Activated CD8-positive, alpha-beta memory T cell treated with anti-CD3 and anti-CD28 coated beads for 36 hours (primary cell): ENCODE measurements around the gene FAM111B. TPM values are rescaled to one million over a fixed set of nuclear protein-coding genes. Genes with fewer than 3 reads are reported as not detected.

Experiments
- CTCF ChIA-PET: fragments of 350-600 bp; sonication (Branson Sonifier 250); formaldehyde crosslinking; loops from one replicate; lab custom pipeline; 2021; ENCODE audit warnings: antibody characterized with exemption; lab: Charles Lee
- POLR2A ChIA-PET: fragments of 350-600 bp; sonication (Branson Sonifier 250); formaldehyde crosslinking; loops from one replicate; lab custom pipeline; 2021; ENCODE audit warnings: antibody characterized with exemption; lab: Charles Lee
- total RNA-seq, 2 experiments: library from RNA; stranded (reverse); gene quantifications; one replicate each; pipeline ENCODE4 v1.2.3, GENCODE V29; 2021

The FAM111B gene
- total RNA-seq, 2 experiments from 2014 or later, result 35.6 to 38.8 TPM

- POLR2A ChIA-PET, result interaction anchor here (0.7 to 2.0 kb wide), 2 partner anchors 15 to 36 kb away, joined by 3 to 9 read pairs; partner anchors contain the start of gene FAM111B
Observed at GRCh38 chr11:59142530-59143507, 35.8 kb downstream of the FAM111B start, which contains the start of gene FAM111A. FAM111A (plus strand) TSS chr11:59142856; CDS start chr11:59148873, 6,017 bp downstream.

GRCh38 chr11:59144096-59144495 is 37.1 kb downstream of the FAM111B start:
- ChIA-PET CTCF (interaction anchor here (1.2 to 3.3 kb wide), 6 partner anchors 8 to 38 kb away, joined by 4 to 21 read pairs (median 9); partner anchors contain the start of gene DTX4), POLR2A (interaction anchor here (1.4 kb wide), 1 partner anchor 37 kb away, joined by 7 read pairs; the partner anchor contains the start of gene FAM111B)

More at GRCh38 chr11:59142530-59143507, 35.8 kb downstream of the FAM111B start, which contains the start of gene FAM111A:
- CTCF ChIA-PET, result interaction anchor here (0.9 to 2.4 kb wide), 6 partner anchors 15 to 569 kb away, joined by 3 to 17 read pairs (median 4); partner anchors contain the start of gene FAM111B

GRCh38 chr11:59144579-59145345 is 37.7 kb downstream of the FAM111B start:
- ChIA-PET CTCF (interaction anchor here (1.2 to 3.3 kb wide), 6 partner anchors 9 to 39 kb away, joined by 4 to 21 read pairs (median 9); partner anchors contain the start of gene DTX4), POLR2A (interaction anchor here (0.8 to 1.4 kb wide), 2 partner anchors 14 to 38 kb away, joined by 3 to 7 read pairs; partner anchors contain the start of gene FAM111B)

GRCh38 chr11:59145534-59145933 is 38.5 kb downstream of the FAM111B start:
- ChIA-PET POLR2A (interaction anchor here (1.4 kb wide), 1 partner anchor 39 kb away, joined by 7 read pairs; the partner anchor contains the start of gene FAM111B), CTCF (interaction anchor here (1.6 to 3.3 kb wide), 4 partner anchors 10 to 26 kb away, joined by 6 to 21 read pairs (median 14); partner anchors contain the start of gene DTX4)

- ChIA-PET POLR2A (no interaction called here), CTCF (interaction anchor here (1.9 to 2.2 kb wide), 2 partner anchors 16 to 20 kb away, joined by 5 to 13 read pairs; partner anchors contain the start of gene DTX4)
Observed at GRCh38 chr11:59151761-59152160, 44.7 kb downstream of the FAM111B start.

- CTCF ChIA-PET, result interaction anchor here (1.9 to 2.2 kb wide), 2 partner anchors 17 to 19 kb away, joined by 5 to 13 read pairs; partner anchors contain the start of gene DTX4
- POLR2A ChIA-PET, result no interaction called here
Observed at GRCh38 chr11:59152312-59152951, 45.4 kb downstream of the FAM111B start.

- POLR2A ChIA-PET, result no interaction called here
- CTCF ChIA-PET, result interaction anchor here (1.2 kb wide), 1 partner anchor 19 kb away, joined by 8 read pairs; no protein-coding TSS in a partner anchor
Observed at GRCh38 chr11:59154610-59155009, 47.6 kb downstream of the FAM111B start.

- POLR2A ChIA-PET, result no interaction called here
- CTCF ChIA-PET, result interaction anchor here (0.8 to 2.3 kb wide), 9 partner anchors 13 to 207 kb away, joined by 3 to 17 read pairs (median 8); partner anchors contain the start of gene DTX4
Observed at GRCh38 chr11:59157433-59157832, 50.4 kb downstream of the FAM111B start.

GRCh38 chr11:59158206-59159068 is 51.4 kb downstream of the FAM111B start:
- ChIA-PET POLR2A (interaction anchor here (0.5 to 1.1 kb wide), 3 partner anchors 12 to 16 kb away, joined by 3 to 5 read pairs (median 3); no protein-coding TSS in a partner anchor), CTCF (interaction anchor here (0.7 to 2.3 kb wide), 15 partner anchors 10 to 241 kb away, joined by 3 to 17 read pairs (median 8); partner anchors contain the start of genes DTX4 and FAM111A)

GRCh38 chr11:59164028-59164427 is 57.0 kb downstream of the FAM111B start:
- ChIA-PET POLR2A (no interaction called here), CTCF (interaction anchor here (2.0 to 3.7 kb wide), 2 partner anchors 7 to 111 kb away, joined by 5 to 15 read pairs; no protein-coding TSS in a partner anchor)

GRCh38 chr11:59171508-59172322 is 64.7 kb downstream of the FAM111B start, which contains the start of gene DTX4:
DTX4 (plus strand) TSS chr11:59172132; CDS start chr11:59172596, 464 bp downstream.
- POLR2A ChIA-PET, result interaction anchor here (0.6 kb wide), 1 partner anchor 583 kb away, joined by 3 read pairs; no protein-coding TSS in a partner anchor
- CTCF ChIA-PET, result interaction anchor here (0.6 to 7.9 kb wide), 25 partner anchors 10 to 439 kb away, joined by 3 to 81 read pairs (median 4); partner anchors contain the start of gene FAM111B

- CTCF ChIA-PET, result interaction anchor here (0.8 to 7.9 kb wide), 16 partner anchors 11 to 265 kb away, joined by 3 to 81 read pairs (median 6); partner anchors contain the start of gene FAM111B
- POLR2A ChIA-PET, result no interaction called here
Observed at GRCh38 chr11:59172345-59173079, 65.5 kb downstream of the FAM111B start.

- POLR2A ChIA-PET, result no interaction called here
- CTCF ChIA-PET, result interaction anchor here (2.2 to 7.9 kb wide), 2 partner anchors 10 to 29 kb away, joined by 8 to 81 read pairs; no protein-coding TSS in a partner anchor
Observed at GRCh38 chr11:59173080-59173963, 66.3 kb downstream of the FAM111B start.
